Measurements from ENCODE around the gene TNNI2. TPM values are rescaled to one million over a fixed set of nuclear protein-coding genes. Genes with fewer than 3 reads are reported as not detected.
A peak's percentile ranks its signal among the peaks of the same experiment; 100 is the strongest.

Gene TNNI2
- total RNA-seq, 1 donor from 2014 or later: not detected

DNA sequence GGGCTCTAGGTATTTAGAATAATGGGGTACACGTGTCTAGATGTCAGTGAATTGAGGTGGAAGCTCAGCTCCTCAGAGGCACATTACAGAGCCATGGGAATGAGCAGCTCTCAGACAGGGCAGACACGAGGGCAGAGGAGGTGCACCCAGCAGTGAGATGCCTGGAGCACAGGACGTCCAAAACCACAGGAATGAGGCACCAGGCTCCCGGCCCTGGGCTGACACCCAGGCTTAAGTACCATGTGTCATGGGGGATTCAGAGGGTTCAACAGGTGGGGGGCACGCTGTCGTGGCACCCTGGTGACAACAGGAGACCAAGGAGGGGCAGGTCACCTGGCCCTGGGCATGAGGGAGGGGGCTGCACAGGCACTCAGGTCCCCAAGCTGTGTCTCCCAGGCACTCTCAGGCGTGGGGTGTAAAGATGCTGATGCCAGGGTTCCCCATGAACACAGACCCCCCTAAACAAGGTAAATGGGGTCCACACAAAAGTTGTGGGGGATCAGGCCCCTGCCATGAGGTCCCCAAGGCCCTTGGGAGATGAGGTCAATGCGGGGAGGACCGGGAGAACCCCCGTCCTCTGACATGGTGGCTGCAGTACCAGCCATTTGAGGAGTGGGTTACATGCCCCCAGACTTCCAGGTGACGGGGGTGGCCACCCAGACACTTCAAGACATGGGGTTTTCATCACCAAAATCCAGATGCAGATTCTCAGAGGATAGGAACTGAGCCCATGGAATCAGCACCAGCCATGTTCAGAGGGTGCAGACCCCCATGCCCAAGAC, 9.6 kb upstream of the TNNI2 start:
- intact Hi-C loops (cut with DNase I): loop anchor here (10.0 kb wide), 1 partner anchor 254 kb away; the partner anchor contains the start of gene DUSP8
- Histone ChIP-seq H3K36me3 (no peaks in the 10 kb centered on the region), H3K4me3 (no peak overlapping the region), H3K4me1 (peaks cover 61 to 72% of the 10 kb centered on the region in 2 donors), H3K27me3 (no peaks in the 10 kb centered on the region), H3K9me3 (no peaks in the 10 kb centered on the region), H3K27ac (peak overlapping the region; percentile 94 to 96)
- peak in 1 of 2 donors; percentile 77 for DNase-seq (ENCODE audit: low spot score in 2 of 2)
- TF ChIP-seq, protein P1, sequence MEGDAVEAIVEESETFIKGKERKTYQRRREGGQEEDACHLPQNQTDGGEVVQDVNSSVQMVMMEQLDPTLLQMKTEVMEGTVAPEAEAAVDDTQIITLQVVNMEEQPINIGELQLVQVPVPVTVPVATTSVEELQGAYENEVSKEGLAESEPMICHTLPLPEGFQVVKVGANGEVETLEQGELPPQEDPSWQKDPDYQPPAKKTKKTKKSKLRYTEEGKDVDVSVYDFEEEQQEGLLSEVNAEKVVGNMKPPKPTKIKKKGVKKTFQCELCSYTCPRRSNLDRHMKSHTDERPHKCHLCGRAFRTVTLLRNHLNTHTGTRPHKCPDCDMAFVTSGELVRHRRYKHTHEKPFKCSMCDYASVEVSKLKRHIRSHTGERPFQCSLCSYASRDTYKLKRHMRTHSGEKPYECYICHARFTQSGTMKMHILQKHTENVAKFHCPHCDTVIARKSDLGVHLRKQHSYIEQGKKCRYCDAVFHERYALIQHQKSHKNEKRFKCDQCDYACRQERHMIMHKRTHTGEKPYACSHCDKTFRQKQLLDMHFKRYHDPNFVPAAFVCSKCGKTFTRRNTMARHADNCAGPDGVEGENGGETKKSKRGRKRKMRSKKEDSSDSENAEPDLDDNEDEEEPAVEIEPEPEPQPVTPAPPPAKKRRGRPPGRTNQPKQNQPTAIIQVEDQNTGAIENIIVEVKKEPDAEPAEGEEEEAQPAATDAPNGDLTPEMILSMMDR (IDR thresholded peaks at IDR 0.05): no peak

GRCh38 chr11:1830004-1830321, 8.8 kb upstream of the TNNI2 start:
- no peaks in the 10 kb centered on the region for H3K27me3 ChIP-seq

GRCh38 chr11:1830322-1831223, 8.2 kb upstream of the TNNI2 start:
- H3K36me3 ChIP-seq: no peaks in the 10 kb centered on the region
- intact Hi-C loops (cut with DNase I): loop anchor here (1.0 to 5.0 kb wide), 3 partner anchors 52 to 80 kb away; partner anchors contain the start of genes CTSD and IFITM10
- peak overlapping the region; percentile 94 to 96 for H3K27ac ChIP-seq
- H3K4me3 ChIP-seq: no peak overlapping the region
- H3K4me1 ChIP-seq: peaks cover 56 to 62% of the 10 kb centered on the region in 2 donors
- no peak for DNase-seq (ENCODE audit: low spot score in 2 of 2)
- no peaks in the 10 kb centered on the region for H3K27me3 ChIP-seq
- H3K9me3 ChIP-seq: no peaks in the 10 kb centered on the region
- TF ChIP-seq, protein P1 (IDR thresholded peaks at IDR 0.05): no peak

More at GRCh38 chr11:1830004-1830321, 8.8 kb upstream of the TNNI2 start:
- TF ChIP-seq, protein P1 (IDR thresholded peaks at IDR 0.05): no peak
- H3K27ac ChIP-seq: peak overlapping the region; percentile 94 to 96
- H3K4me1 ChIP-seq: peaks cover 61 to 68% of the 10 kb centered on the region in 2 donors
- H3K4me3 ChIP-seq: no peak overlapping the region
- no peaks in the 10 kb centered on the region for H3K36me3 ChIP-seq
- no peak for DNase-seq (ENCODE audit: low spot score in 2 of 2)
- intact Hi-C loops (cut with DNase I): loop anchor here (1.0 to 5.0 kb wide), 3 partner anchors 52 to 80 kb away; partner anchors contain the start of genes CTSD and IFITM10
- H3K9me3 ChIP-seq: no peaks in the 10 kb centered on the region

DNA sequence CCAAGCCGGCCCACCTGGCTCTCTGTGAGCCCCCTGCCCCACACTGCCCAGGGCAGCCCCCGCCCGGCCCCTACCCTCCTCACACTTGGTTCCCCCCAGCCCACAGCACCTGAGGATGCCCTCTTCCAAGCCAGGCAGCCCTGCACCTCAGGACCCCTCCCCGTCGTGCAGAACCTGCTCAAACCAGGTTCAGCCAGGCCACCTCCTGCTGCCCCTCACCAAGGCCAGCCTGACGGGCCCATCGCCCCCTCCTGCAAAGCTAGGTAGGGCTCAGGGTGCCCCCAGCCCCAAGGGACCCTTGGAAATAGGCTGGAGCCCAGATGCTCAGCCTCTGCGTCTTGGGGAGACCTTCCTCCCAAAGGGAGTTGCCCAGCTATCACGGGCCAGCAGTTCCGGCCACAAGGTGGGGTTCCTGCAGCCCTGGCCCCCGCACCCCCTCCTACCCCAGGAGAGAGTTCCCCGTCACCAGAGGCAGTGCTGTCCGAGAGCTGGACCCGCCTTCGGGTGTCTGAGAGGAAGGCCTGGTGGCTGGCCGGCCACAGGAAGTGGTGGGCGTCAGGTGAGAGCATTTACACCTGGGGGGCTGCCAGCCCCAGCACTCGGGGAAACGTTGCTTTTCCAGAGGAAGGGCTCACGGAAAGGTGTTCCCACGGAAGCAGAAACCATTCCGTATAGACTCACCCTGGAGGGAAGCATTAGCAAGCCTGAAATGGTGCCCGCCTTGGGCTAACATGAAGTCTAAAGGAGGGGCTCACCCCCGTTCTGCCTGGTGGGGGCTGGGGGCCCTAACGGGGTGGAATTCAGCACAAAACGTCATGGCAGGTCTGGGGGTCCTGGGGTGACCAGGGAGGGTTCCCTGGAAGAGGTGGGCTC, 7.2 kb upstream of the TNNI2 start:
- TF ChIP-seq, protein P1 (IDR thresholded peaks at IDR 0.05): no peak
- Histone ChIP-seq H3K4me1 (peaks cover 48 to 52% of the 10 kb centered on the region in 2 donors), H3K27ac (peak overlapping the region; percentile 94 to 96), H3K4me3 (peak overlapping the region in 1 of 2 donors; percentile 53), H3K9me3 (no peaks in the 10 kb centered on the region), H3K36me3 (no peaks in the 10 kb centered on the region), H3K27me3 (no peaks in the 10 kb centered on the region)
- intact Hi-C loops (cut with DNase I): loop anchor here (1.0 to 5.0 kb wide), 3 partner anchors 51 to 179 kb away; no protein-coding TSS in a partner anchor
- DNase-seq (ENCODE audit: low spot score in 2 of 2): peak in 1 of 2 donors; percentile 62

Data from ascending aorta (tissue), 2 donors.